GM23338 (cell line): ENCODE data around the gene CHRNB4.

ENCODE experiments used
- CREB1 ChIP-seq: fragments of 250-450 bp; sonication (Bioruptor Pico); IDR thresholded peaks from 2 replicates; pipeline ENCODE4 v1.5.0; 2020; ENCODE audit warnings: low read depth, mild to moderate bottlenecking, moderate library complexity
- CTCF ChIP-seq, 2 experiments: fragments of 200-600 bp in 1 of 2; sonication (generic) in 1 of 2; conservative IDR thresholded peaks; 2 replicates each; pipeline versions ENCODE4 v1.5.1 to v1.6.1; 2016 to 2017; ENCODE audit warnings: antibody characterized with exemption in 2 of 2, low read depth in 2 of 2, mild to moderate bottlenecking in 2 of 2, moderate library complexity in 1 of 2
- EZH2 ChIP-seq: fragments of 200-600 bp; sonication (generic); IDR thresholded peaks from one replicate; pipeline ENCODE4 v1.8.0; 2017; ENCODE audit warnings: antibody characterized with exemption, mild to moderate bottlenecking, low read depth; ENCODE audit not compliant: unreplicated experiment
- EZH2phosphoT487 ChIP-seq: fragments of 200-600 bp; sonication (generic); IDR thresholded peaks from one replicate; pipeline ENCODE4 v1.8.1; 2018; ENCODE audit warnings: antibody characterized with exemption; ENCODE audit not compliant: unreplicated experiment
- POLR2AphosphoS5 ChIP-seq: IDR thresholded peaks from 2 replicates; pipeline ENCODE4 v1.6.1; 2016; ENCODE audit warnings: antibody characterized with exemption, low read depth
- REST ChIP-seq: IDR thresholded peaks from one replicate; pipeline ENCODE4 v1.6.1; 2018; ENCODE audit warnings: antibody characterized with exemption; ENCODE audit not compliant: unreplicated experiment
- STAT1 ChIP-seq: IDR thresholded peaks from one replicate; pipeline ENCODE4 v1.6.1; 2016; ENCODE audit warnings: antibody characterized with exemption; ENCODE audit not compliant: unreplicated experiment
- ZNF331 ChIP-seq: fragments of 250-450 bp; sonication (Bioruptor Pico); IDR thresholded peaks from 2 replicates; pipeline ENCODE4 v1.5.0; 2020; ENCODE audit warnings: low read depth, mild to moderate bottlenecking, moderate library complexity
- ZNF462 ChIP-seq: fragments of 250-450 bp; sonication (Bioruptor Pico); IDR thresholded peaks from 2 replicates; pipeline ENCODE4 v1.5.0; 2020; ENCODE audit warnings: mild to moderate bottlenecking, moderate library complexity
- TF ChIP-seq, protein P1 (sequence below): IDR thresholded peaks from 2 replicates; pipeline ENCODE4 v1.6.1; 2016; ENCODE audit warnings: antibody characterized with exemption

DNA sequence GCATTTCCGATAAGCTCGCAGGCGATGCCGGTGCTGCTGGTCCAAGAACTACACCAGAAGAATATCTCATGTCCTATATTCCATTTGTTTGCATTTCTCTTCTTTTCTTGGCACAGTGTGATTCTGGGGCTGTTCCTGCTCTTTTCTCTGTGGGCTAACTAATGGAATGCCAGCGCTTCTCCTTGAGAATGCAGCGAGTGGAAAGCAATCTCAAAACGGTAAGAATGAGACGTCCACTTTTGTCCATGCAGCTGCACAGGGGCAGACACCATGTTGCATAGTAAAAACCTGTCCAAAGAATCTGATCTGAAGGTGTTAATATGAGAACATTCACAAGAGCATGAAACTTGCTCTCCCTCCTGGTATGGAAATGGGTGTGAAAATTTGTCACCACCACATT lies 13.7 kb downstream of the CHRNB4 start:
- TF ChIP-seq CTCF (conservative IDR thresholded peaks at IDR 0.05; ENCODE audit: low read depth in 2 of 2) (no peak), EZH2phosphoT487 (no peak), EZH2 (no peak), CREB1 (CRISPR knock-in tag) (no peak), POLR2AphosphoS5 (no peak), REST (no peak), ZNF462 (CRISPR knock-in tag) (no peak), STAT1 (no peak), ZNF331 (CRISPR knock-in tag) (no peak)
- TF ChIP-seq, protein P1, sequence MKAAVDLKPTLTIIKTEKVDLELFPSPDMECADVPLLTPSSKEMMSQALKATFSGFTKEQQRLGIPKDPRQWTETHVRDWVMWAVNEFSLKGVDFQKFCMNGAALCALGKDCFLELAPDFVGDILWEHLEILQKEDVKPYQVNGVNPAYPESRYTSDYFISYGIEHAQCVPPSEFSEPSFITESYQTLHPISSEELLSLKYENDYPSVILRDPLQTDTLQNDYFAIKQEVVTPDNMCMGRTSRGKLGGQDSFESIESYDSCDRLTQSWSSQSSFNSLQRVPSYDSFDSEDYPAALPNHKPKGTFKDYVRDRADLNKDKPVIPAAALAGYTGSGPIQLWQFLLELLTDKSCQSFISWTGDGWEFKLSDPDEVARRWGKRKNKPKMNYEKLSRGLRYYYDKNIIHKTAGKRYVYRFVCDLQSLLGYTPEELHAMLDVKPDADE = no peak
